ENCODE results near the gene SMIM33. TPM values are rescaled to one million over a fixed set of nuclear protein-coding genes. Genes with fewer than 3 reads are reported as not detected.

Gene SMIM33
- polyA plus RNA-seq, 3 donors = 0.06 TPM; not detected in 2

DNA sequence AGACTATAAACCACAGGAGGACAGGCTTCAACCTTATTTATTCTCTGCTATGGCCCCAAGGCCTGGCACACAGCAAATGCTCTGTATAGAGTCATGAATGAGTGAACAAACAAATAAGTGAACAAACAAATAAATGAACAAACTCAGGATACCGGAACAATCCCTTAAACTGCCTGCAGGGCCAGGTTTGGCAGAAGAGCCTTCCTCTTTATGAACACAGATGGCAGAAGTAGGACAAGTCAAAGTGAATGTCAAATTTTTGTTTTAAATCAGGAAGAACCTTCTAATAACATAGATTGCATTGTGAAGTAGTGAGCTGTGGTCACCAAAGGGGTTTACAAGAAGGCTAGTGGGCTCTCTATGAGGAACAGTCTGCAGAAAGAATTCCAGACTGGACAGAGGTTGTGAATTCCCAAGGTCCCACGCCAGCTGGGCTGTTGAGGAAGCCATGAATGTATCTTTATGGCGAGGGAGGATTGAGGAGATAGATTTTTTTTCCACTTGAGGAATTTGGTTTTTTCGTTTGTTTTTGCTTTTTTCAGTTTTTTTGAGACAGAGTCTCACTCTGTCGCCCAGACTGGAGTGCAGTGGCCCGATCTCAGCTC, 42.1 kb downstream of the SMIM33 start:
- no peak for DNase-seq (ENCODE audit: extremely low read depth in 1 of 11, low read depth in 9 of 11, low spot score in 4 of 11)

DNA sequence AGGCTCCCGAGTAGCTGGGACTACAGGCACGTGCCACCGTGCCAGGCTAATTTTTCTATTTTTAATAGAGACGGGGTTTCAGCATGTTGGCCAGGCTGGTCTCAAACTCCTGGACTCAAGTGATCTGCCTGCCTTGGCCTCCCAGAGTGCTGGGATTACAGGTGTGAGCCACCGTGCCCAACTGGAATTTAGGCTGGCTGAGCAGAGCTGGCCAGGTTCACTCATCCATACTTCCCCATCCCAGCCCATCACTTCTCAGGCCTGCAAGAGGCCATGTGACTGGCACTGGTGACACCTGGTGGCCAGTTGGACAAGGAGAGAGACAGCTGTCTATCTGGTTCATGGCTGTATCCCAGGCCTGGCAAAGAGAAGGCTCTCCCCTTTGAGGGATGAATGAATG, 42.6 kb downstream of the SMIM33 start:
- DNase-seq (ENCODE audit: extremely low read depth in 1 of 11, low read depth in 9 of 11, low spot score in 4 of 11) = peak; percentile 39 to 69 (median 52)

DNA sequence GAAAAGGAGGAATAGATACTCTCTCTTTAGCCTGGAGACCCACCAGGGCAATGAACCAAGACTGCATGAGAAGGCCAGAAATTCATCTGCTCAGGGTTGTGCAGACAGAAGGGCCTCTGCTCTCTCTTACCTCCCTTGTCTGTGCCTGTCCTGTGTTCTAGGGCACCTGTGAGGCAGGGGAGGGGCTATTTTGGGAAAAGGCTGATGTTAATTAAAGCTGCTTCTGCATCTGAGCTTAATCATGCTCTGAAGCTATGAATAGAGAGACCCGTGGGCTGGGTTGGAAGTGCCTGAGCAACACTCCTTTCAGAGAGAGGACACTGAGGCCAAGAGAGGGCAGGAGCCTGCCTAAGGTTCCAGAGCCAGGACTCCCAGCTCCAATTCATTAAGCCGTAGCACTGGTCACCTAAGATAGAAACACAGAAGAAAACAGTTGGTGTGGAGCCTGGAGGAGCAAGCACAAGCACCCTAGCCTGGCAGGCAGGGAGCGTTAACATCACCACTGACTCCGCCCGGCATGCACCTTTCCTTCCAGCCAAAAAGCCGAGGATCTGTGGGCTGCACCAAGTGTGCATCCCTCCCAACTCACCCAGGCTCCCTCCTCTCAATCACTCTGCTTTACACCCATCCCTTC, 43.2 kb downstream of the SMIM33 start:
- DNase-seq (ENCODE audit: extremely low read depth in 1 of 11, low read depth in 9 of 11, low spot score in 4 of 11) = no peak

DNA sequence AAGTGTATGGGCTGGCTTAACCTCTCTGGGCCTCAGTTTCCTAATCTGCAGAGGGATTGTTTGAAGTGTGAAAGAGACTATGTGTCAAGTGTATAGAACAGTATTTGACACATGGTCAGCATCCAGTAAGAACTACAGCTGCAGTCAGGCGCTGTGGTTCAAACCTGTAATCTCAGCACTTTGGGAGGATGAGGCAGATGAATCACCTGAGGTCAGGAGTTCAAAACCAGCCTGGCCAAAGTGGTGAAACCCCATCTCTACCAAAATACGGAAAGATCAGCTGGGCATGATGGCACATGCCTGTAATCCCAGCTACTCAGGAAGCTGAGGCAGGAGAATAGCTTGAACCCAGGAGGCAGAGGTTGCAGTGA, 43.7 kb downstream of the SMIM33 start:
- no peak for DNase-seq (ENCODE audit: extremely low read depth in 1 of 11, low read depth in 9 of 11, low spot score in 4 of 11)

DNA sequence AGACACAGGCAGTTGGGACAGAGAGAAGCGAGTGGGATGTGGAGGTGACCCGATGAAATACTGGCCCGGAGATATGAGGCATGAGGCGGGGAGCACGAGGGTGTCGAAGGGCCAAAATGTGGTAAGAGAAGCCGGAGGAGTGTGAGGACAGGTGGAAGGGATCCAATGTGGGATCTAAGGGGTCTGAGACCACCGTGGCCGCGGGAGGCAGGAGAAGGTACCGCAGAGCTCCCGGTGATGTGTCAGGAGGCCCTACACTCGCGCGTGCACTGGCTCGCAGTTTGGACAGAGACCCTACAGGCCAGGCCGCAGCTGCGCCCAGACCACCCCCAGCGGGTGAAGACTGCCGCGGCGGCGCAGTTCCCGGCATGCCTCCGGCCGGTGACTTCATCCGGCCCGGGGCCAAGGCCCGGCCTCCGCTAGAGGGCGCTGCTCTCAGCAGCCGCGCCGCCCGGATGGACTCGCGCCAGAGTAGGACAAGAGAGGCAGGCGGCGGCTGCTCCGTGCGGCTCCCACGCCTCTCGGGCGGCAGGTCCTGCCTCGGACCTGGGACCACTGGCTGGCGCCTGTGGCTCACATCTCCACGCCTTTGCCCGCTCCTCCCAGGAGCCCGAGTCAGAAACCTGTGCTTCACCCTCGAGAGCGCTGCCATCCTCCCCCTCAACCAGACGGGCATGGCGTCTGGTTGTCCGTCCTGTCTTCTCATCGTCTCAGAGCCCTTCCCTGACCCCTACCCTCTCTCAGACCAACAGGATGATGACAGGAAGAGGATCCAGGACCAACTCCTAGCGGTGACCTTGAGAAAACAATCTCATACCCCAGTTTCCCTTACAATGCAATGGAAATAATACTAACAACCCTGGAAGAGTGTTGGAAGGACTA, 47.1 kb downstream of the SMIM33 start:
- DNase-seq (ENCODE audit: extremely low read depth in 1 of 11, low read depth in 9 of 11, low spot score in 4 of 11) = peak; percentile 87 to 94 (median 91)

Other genes starting within 250 kb of the SMIM33 start
- 100 to 1,000 TPM; 621 to 736 (median 661) TPM for gene MATR3, start 177.3 kb upstream of the SMIM33 start, polyA plus RNA-seq (ENCODE audit: insufficient read length in 3 of 3)
- 100 to 1,000 TPM; 164 to 199 (median 175) TPM for gene PAIP2, start 129.2 kb upstream of the SMIM33 start, polyA plus RNA-seq (ENCODE audit: insufficient read length in 3 of 3)
- gene SLC23A1, start 87.7 kb upstream of the SMIM33 start, polyA plus RNA-seq (ENCODE audit: insufficient read length in 3 of 3) = 10 to 100 TPM; 11.8 to 21.7 (median 14.2) TPM
- 1 to 10 TPM in 1 of 3 donors, under 1 TPM in 2; 0.67 to 1.1 (median 0.83) TPM for gene MZB1, start 81.1 kb upstream of the SMIM33 start, polyA plus RNA-seq (ENCODE audit: insufficient read length in 3 of 3)
- 1 to 10 TPM; 2.4 to 4.3 (median 3.4) TPM for gene PROB1, start 75.9 kb upstream of the SMIM33 start, polyA plus RNA-seq (ENCODE audit: insufficient read length in 3 of 3)
- 10 to 100 TPM; 10.9 to 14.9 (median 11.5) TPM for gene SPATA24, start 66.9 kb upstream of the SMIM33 start, polyA plus RNA-seq (ENCODE audit: insufficient read length in 3 of 3)
- gene DNAJC18, start 31.5 kb upstream of the SMIM33 start, polyA plus RNA-seq (ENCODE audit: insufficient read length in 3 of 3) = 10 to 100 TPM; 23.8 to 24.9 (median 24.2) TPM
- 10 to 100 TPM; 21.0 to 25.8 (median 24.4) TPM for gene ECSCR, start 8.3 kb upstream of the SMIM33 start, polyA plus RNA-seq (ENCODE audit: insufficient read length in 3 of 3)
- 10 to 100 TPM; 24.7 to 37.7 (median 36.8) TPM for gene STING1, start 11.8 kb downstream of the SMIM33 start, polyA plus RNA-seq (ENCODE audit: insufficient read length in 3 of 3)
- 100 to 1,000 TPM; 137 to 186 (median 165) TPM for gene UBE2D2, start 90.3 kb downstream of the SMIM33 start, polyA plus RNA-seq (ENCODE audit: insufficient read length in 3 of 3)
- 100 to 1,000 TPM; 201 to 226 (median 217) TPM for gene CXXC5, start 177.3 kb downstream of the SMIM33 start, polyA plus RNA-seq (ENCODE audit: insufficient read length in 3 of 3)